Stomach (tissue), 4 donors: ENCODE results near the gene FOSB.

ENCODE experiments used
- EP300 ChIP-seq: sonication (generic); formaldehyde crosslinking; IDR thresholded peaks from one replicate; pipeline ENCODE4 v1.6.1; 2017; ENCODE audit warnings: antibody characterized with exemption
- POLR2AphosphoS5 ChIP-seq, 3 donors: sonication (generic); formaldehyde crosslinking; IDR thresholded peaks; one replicate each; pipeline ENCODE4 v1.6.1; 2016; ENCODE audit warnings: antibody characterized with exemption in 3 of 3
- TF ChIP-seq, protein P1 (sequence below), 7 experiments: fragments of 450-650 bp in 4 of 7; fragments of 200-600 bp in 3 of 7; sonication (generic) in 3 of 7; IDR thresholded peaks; one replicate each; pipeline ENCODE4 v1.5.1; 2016 to 2019; ENCODE audit warnings: antibody characterized with exemption in 7 of 7, control low read depth in 2 of 7, mild to moderate bottlenecking in 1 of 7

DNA sequence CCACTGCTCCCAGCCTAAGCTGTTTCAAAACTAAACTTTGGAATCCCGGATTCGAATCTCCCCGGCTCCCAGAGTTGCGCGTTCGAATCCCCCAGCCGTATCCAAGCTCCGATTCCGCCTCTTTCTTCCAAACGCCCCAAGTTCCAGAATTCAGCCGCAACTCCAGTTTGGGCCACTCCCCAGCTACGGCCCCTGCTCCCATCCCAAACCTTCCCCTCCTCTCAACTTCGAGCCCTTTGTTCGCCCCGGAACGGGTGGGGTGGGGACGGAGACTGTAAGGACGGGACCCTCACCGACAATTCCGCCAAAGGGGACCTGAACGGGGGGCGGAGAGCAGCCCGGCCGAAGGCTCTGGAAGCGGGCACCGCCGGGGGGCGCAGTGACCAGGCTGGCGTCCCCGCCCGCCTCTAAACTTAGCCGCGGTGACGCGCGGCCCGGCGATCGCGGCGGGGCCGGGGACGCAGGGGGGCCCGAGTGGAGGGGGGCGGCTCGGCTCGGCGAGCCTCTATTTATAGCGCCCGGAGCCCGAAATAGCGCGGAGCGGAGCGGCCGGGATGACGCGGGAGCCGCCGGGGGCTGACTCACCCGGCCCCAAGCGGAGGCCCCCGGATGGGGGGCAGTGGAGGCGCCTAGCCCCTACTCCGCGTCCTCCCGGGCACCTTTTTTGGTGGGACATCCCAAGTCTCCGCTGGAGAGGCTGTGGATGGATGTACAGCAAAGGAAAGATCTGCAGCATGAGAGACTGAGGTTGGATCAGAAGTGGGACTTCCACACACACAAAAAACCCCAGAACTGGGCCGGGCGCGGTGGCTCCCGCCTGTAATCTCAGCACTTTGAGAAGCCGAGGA is 39.2 kb upstream of the FOSB start:
- TF ChIP-seq EP300 (no peak), POLR2AphosphoS5 (IDR thresholded peaks at IDR 0.05) (peak in 1 of 3 donors; percentile 33)
- TF ChIP-seq, protein P1, sequence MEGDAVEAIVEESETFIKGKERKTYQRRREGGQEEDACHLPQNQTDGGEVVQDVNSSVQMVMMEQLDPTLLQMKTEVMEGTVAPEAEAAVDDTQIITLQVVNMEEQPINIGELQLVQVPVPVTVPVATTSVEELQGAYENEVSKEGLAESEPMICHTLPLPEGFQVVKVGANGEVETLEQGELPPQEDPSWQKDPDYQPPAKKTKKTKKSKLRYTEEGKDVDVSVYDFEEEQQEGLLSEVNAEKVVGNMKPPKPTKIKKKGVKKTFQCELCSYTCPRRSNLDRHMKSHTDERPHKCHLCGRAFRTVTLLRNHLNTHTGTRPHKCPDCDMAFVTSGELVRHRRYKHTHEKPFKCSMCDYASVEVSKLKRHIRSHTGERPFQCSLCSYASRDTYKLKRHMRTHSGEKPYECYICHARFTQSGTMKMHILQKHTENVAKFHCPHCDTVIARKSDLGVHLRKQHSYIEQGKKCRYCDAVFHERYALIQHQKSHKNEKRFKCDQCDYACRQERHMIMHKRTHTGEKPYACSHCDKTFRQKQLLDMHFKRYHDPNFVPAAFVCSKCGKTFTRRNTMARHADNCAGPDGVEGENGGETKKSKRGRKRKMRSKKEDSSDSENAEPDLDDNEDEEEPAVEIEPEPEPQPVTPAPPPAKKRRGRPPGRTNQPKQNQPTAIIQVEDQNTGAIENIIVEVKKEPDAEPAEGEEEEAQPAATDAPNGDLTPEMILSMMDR (IDR thresholded peaks at IDR 0.05) = peak in 2 of 7 experiments; percentile 7 to 36
